Thyroid gland (tissue), 4 donors: ENCODE measurements around the gene RREB1. TPM values are rescaled to one million over a fixed set of nuclear protein-coding genes. Genes with fewer than 3 reads are reported as not detected.

Source experiments
- DNase-seq, 2 donors: peaks; one replicate each; pipeline ENCODE4 v3.0.0-alpha.2; 2019
- H3K27ac ChIP-seq, 3 donors: fragments of 200-600 bp; sonication (generic); 1 replicate in 2 of 3; 2 replicates in 1 of 3; pipeline ENCODE4 v1.5.1; 2016 to 2019; ENCODE audit warnings: mild to moderate bottlenecking in 1 of 3, moderate library complexity in 1 of 3
- H3K27me3 ChIP-seq: fragments of 200-600 bp; sonication (generic); one replicate; pipeline ENCODE4 v1.5.1; 2019
- H3K36me3 ChIP-seq, 2 donors: fragments of 200-600 bp; sonication (generic); one replicate each; pipeline ENCODE4 v1.5.1; 2016 to 2019
- H3K4me1 ChIP-seq, 2 donors: fragments of 200-600 bp; sonication (generic); one replicate each; pipeline ENCODE4 v1.5.1; 2017 to 2019
- H3K4me3 ChIP-seq, 3 donors: fragments of 200-600 bp; sonication (generic); replicated peaks in 1 of 3; 1 replicate in 2 of 3; 2 replicates in 1 of 3; pipeline ENCODE4 v1.5.1; 2016; ENCODE audit warnings: mild to moderate bottlenecking in 1 of 3
- H3K9me3 ChIP-seq: fragments of 200-600 bp; sonication (generic); one replicate; pipeline ENCODE4 v1.5.1; 2017
- POLR2A ChIP-seq, 2 donors: fragments of 450-650 bp; IDR thresholded peaks; one replicate each; pipeline ENCODE4 v1.6.1; 2017; ENCODE audit warnings: antibody characterized with exemption in 2 of 2, mild to moderate bottlenecking in 2 of 2, moderate library complexity in 1 of 2
- WGBS, 2 donors: methylation state at CpG; one replicate each; pipeline ENCODE4 v1.1.5; 2017; 5-methylcytosine and 5-hydroxymethylcytosine counted together
- intact Hi-C: fragments of 100-400 bp; cut with DNase I; formaldehyde crosslinking; loops from one replicate; pipeline ENCODE4 v1.15.1; 2023
- total RNA-seq, 4 donors: library from RNA; depleted of rRNA; stranded (reverse); fragments of >200 nt; gene quantifications; one replicate each; pipeline ENCODE4 v1.2.3, GENCODE V29; 2016
- TF ChIP-seq, protein P1 (sequence below), 6 experiments: fragments of 200-600 bp in 3 of 6; fragments of 450-650 bp in 3 of 6; sonication (generic) in 3 of 6; IDR thresholded peaks; one replicate each; pipeline ENCODE4 v1.5.1; 2016 to 2019; ENCODE audit warnings: antibody characterized with exemption in 6 of 6, mild to moderate bottlenecking in 2 of 6, inconsistent platforms in 1 of 6, moderate library complexity in 1 of 6

RREB1 gene
- total RNA-seq, 4 donors from 2014 or later = 48.0 to 91.3 (median 57.1) TPM

DNA sequence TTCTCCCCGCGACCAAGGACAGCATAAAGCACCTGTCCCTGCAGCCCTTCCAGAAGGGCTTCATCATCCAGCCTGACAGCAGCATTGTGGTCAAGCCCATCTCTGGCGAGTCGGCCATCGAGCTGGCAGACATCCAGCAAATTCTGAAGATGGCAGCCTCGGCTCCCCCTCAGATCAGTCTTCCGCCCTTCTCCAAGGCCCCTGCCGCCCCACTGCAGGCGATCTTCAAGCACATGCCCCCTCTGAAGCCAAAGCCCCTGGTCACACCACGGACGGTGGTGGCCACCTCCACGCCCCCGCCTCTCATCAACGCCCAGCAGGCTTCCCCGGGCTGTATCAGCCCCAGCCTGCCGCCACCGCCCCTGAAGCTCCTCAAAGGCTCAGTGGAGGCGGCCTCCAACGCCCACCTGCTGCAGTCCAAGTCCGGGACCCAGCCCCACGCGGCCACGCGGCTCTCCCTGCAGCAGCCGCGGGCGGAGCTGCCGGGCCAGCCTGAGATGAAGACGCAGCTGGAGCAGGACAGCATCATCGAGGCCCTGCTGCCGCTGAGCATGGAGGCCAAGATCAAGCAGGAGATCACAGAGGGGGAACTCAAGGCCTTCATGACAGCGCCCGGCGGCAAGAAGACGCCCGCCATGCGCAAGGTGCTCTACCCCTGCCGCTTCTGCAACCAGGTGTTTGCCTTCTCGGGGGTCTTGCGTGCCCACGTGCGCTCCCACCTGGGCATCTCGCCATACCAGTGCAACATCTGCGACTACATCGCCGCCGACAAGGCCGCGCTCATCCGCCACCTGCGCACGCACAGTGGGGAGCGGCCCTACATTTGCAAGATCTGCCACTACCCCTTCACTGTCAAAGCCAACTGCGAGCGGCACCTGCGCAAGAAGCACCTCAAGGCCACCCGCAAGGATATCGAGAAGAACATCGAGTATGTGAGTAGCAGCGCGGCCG, 121.9 kb downstream of the RREB1 start:
- intact Hi-C loops = no loop called here
- H3K4me3 ChIP-seq = no peak overlapping the region
- 96 to 97% methylated on average over 31 to 57 of the region's 62 CpGs for WGBS, 2 donors
- H3K9me3 ChIP-seq = no peaks in the 10 kb centered on the region
- H3K27ac ChIP-seq = no peak overlapping the region
- no peaks in the 10 kb centered on the region for H3K27me3 ChIP-seq
- H3K4me1 ChIP-seq = peaks cover 8 to 10% of the 10 kb centered on the region in 2 donors
- no peak for TF ChIP-seq POLR2A (IDR thresholded peaks at IDR 0.05)
- TF ChIP-seq, protein P1, sequence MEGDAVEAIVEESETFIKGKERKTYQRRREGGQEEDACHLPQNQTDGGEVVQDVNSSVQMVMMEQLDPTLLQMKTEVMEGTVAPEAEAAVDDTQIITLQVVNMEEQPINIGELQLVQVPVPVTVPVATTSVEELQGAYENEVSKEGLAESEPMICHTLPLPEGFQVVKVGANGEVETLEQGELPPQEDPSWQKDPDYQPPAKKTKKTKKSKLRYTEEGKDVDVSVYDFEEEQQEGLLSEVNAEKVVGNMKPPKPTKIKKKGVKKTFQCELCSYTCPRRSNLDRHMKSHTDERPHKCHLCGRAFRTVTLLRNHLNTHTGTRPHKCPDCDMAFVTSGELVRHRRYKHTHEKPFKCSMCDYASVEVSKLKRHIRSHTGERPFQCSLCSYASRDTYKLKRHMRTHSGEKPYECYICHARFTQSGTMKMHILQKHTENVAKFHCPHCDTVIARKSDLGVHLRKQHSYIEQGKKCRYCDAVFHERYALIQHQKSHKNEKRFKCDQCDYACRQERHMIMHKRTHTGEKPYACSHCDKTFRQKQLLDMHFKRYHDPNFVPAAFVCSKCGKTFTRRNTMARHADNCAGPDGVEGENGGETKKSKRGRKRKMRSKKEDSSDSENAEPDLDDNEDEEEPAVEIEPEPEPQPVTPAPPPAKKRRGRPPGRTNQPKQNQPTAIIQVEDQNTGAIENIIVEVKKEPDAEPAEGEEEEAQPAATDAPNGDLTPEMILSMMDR (IDR thresholded peaks at IDR 0.05) = no peak
- H3K36me3 ChIP-seq = peaks cover 54 to 58% of the 10 kb centered on the region in 2 donors
- DNase-seq = no peak

DNA sequence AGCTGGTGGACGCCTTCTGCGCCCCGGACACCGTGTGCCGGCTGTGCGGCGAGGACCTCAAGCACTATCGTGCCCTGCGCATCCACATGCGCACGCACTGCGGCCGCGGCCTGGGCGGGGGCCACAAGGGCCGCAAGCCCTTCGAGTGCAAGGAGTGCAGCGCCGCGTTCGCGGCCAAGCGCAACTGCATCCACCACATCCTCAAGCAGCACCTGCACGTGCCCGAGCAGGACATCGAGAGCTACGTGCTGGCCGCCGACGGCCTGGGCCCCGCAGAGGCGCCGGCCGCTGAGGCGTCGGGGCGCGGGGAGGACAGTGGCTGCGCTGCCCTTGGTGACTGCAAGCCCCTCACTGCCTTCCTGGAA, 122.5 kb downstream of the RREB1 start:
- no peak for DNase-seq
- peaks cover 12 to 15% of the 10 kb centered on the region in 2 donors for H3K4me1 ChIP-seq
- intact Hi-C loops = no loop called here
- 97 to 99% methylated on average over 33 to 39 of the region's 39 CpGs for WGBS, 2 donors
- peaks cover 50 to 58% of the 10 kb centered on the region in 2 donors for H3K36me3 ChIP-seq
- H3K9me3 ChIP-seq = no peaks in the 10 kb centered on the region
- no peak overlapping the region for H3K4me3 ChIP-seq
- TF ChIP-seq POLR2A (IDR thresholded peaks at IDR 0.05) = no peak
- TF ChIP-seq, protein P1 (IDR thresholded peaks at IDR 0.05) = no peak
- no peaks in the 10 kb centered on the region for H3K27me3 ChIP-seq
- no peak overlapping the region for H3K27ac ChIP-seq

DNA sequence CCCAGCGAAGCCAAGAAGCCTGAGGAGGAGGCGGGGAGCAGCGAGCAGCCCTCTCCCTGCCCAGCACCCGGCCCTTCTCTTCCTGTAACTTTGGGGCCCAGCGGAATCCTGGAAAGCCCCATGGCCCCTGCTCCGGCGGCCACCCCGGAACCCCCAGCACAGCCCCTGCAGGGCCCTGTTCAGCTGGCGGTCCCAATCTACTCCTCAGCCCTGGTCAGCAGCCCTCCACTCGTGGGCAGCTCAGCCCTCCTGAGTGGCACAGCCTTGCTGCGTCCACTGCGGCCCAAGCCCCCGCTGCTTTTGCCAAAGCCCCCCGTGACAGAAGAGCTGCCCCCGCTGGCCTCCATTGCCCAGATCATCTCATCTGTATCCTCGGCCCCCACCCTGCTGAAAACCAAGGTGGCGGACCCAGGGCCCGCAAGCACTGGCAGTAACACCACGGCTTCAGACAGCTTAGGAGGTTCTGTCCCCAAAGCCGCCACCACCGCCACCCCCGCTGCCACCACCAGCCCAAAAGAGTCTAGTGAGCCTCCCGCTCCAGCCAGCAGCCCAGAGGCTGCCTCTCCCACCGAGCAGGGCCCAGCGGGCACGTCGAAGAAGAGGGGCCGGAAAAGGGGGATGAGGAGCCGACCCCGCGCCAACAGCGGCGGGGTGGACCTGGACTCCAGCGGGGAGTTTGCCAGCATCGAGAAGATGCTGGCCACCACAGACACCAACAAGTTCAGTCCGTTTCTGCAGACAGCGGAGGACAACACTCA, 123.4 kb downstream of the RREB1 start:
- no peaks in the 10 kb centered on the region for H3K27me3 ChIP-seq
- H3K4me3 ChIP-seq = no peak overlapping the region
- peaks cover 20 to 23% of the 10 kb centered on the region in 2 donors for H3K4me1 ChIP-seq
- WGBS, 2 donors = 97 to 98% methylated on average over 16 to 35 of the region's 37 CpGs
- intact Hi-C loops = no loop called here
- peaks cover 46 to 54% of the 10 kb centered on the region in 2 donors for H3K36me3 ChIP-seq
- peak overlapping the region in 2 of 3 donors; percentile 58 to 70 for H3K27ac ChIP-seq
- TF ChIP-seq, protein P1 (IDR thresholded peaks at IDR 0.05) = no peak
- TF ChIP-seq POLR2A (IDR thresholded peaks at IDR 0.05) = no peak
- H3K9me3 ChIP-seq = no peaks in the 10 kb centered on the region
- no peak for DNase-seq

DNA sequence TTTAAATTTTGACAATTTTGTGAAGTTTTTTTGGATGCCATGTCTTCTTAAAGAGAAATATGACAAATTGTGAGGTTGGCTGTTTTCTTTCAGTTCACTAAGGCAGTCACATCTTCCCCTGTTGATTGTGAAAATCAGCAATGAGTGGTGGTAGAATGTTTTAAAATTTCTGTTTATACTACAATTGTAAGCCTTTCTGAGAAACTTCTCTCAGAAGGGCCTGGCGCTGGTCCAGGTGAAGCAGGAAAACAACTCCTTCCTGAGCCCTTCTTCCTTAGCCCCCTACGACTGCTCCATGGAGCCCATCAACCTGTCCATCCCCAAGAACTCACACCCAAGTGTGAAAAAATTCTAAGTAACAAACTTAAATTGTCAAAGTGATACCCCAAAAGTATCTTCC, 124.6 kb downstream of the RREB1 start:
- intact Hi-C loops = no loop called here
- H3K9me3 ChIP-seq = no peaks in the 10 kb centered on the region
- no peaks in the 10 kb centered on the region for H3K27me3 ChIP-seq
- no peak overlapping the region for H3K4me3 ChIP-seq
- H3K36me3 ChIP-seq = peaks cover 35 to 42% of the 10 kb centered on the region in 2 donors
- H3K27ac ChIP-seq = peak overlapping the region in 2 of 3 donors; percentile 58 to 70
- WGBS, 2 donors = 60 to 67% methylated on average over 2 of the region's 2 CpGs
- TF ChIP-seq, protein P1 (IDR thresholded peaks at IDR 0.05) = no peak
- no peak for TF ChIP-seq POLR2A (IDR thresholded peaks at IDR 0.05)
- peaks cover 25 to 34% of the 10 kb centered on the region in 2 donors for H3K4me1 ChIP-seq
- peak; percentile 81 for DNase-seq
